Panc1 (cell line): ENCODE data around the gene CYP24A1. TPM values are rescaled to one million over a fixed set of nuclear protein-coding genes. Genes with fewer than 3 reads are reported as not detected.

Experiments used
- ATAC-seq: fragments of 200-7000 bp; cut with Tn5 transposase; 2 replicates; pipeline ENCODE4 v1.9.1; 2020; ENCODE audit warnings: mild to moderate bottlenecking, moderate library complexity
- BruUV-seq: library from RNA; stranded (reverse); fragments of 400-500 nt; replicated peaks from 2 replicates; lab custom pipeline; 2021; lab: Mats Ljungman, UMichigan
- CTCF ChIA-PET: fragments of 300-600 bp; sonication (Branson Sonifier 250); formaldehyde crosslinking; loops from one replicate; lab custom pipeline; 2022; ENCODE audit warnings: antibody characterized with exemption; lab: Charles Lee
- POLR2A ChIA-PET: fragments of 300-600 bp; sonication (Branson Sonifier 250); formaldehyde crosslinking; loops from one replicate; lab custom pipeline; 2022; ENCODE audit warnings: antibody characterized with exemption; lab: Charles Lee
- DNase-seq: peaks from one replicate; pipeline ENCODE4 v3.0.0-alpha.2; 2010; ENCODE audit warnings: low read depth, low spot score
- H3K27ac ChIP-seq: 2 replicates; pipeline ENCODE4 v1.5.1; 2011; ENCODE audit warnings: mild to moderate bottlenecking, low read length, inconsistent platforms
- H3K27me3 ChIP-seq: fragments of 200-500 bp; sonication (Bioruptor generic); 2 replicates; pipeline ENCODE4 v1.6.0; 2014; ENCODE audit warnings: low read length, inconsistent platforms; ENCODE audit not compliant: control insufficient read depth, insufficient read depth
- H3K36me3 ChIP-seq: fragments of 200-500 bp; sonication (Bioruptor generic); 2 replicates; pipeline ENCODE4 v1.5.1; 2014; ENCODE audit warnings: inconsistent platforms, mild to moderate bottlenecking, low read length, moderate library complexity; ENCODE audit not compliant: control insufficient read depth, insufficient read depth
- H3K4me1 ChIP-seq: 2 replicates; pipeline ENCODE4 v1.5.1; 2011; ENCODE audit warnings: inconsistent platforms, mild to moderate bottlenecking, low read length, moderate library complexity; ENCODE audit not compliant: control insufficient read depth, insufficient read depth
- H3K4me3 ChIP-seq, 2 experiments: 2 replicates each; pipeline ENCODE4 v1.5.1; 2011 to 2012; ENCODE audit warnings: low read depth in 2 of 2, low read length in 2 of 2, mild to moderate bottlenecking in 2 of 2, inconsistent platforms in 1 of 2, moderate library complexity in 1 of 2
- H3K9me3 ChIP-seq: fragments of 200-500 bp; sonication (Bioruptor generic); 2 replicates; pipeline ENCODE4 v1.5.1; 2014; ENCODE audit warnings: low read depth, mild to moderate bottlenecking, inconsistent platforms, low read length, moderate library complexity; ENCODE audit not compliant: control insufficient read depth, insufficient read depth
- CTCF ChIP-seq: fragments of 450-650 bp; IDR thresholded peaks from 2 replicates; pipeline ENCODE4 v1.5.1; 2017; ENCODE audit warnings: mild to moderate bottlenecking
- POLR2AphosphoS5 ChIP-seq: IDR thresholded peaks from 2 replicates; pipeline ENCODE4 v1.6.1; 2012; ENCODE audit warnings: mild to moderate bottlenecking, low read depth, low read length, moderate library complexity
- REST ChIP-seq, 2 experiments: IDR thresholded peaks; 2 replicates each; pipeline ENCODE4 v1.6.1; 2011 to 2012; ENCODE audit warnings: low read depth in 2 of 2, control low read depth in 1 of 2, low read length in 1 of 2, mild to moderate bottlenecking in 1 of 2, moderate library complexity in 1 of 2; ENCODE audit not compliant: insufficient read depth in 1 of 2
- SIN3A ChIP-seq: IDR thresholded peaks from 2 replicates; pipeline ENCODE4 v1.6.1; 2012; ENCODE audit warnings: low read depth, mild to moderate bottlenecking, low read length, moderate library complexity, borderline replicate concordance; ENCODE audit not compliant: insufficient read depth
- TCF7L2 ChIP-seq: IDR thresholded peaks from 2 replicates; pipeline ENCODE4 v1.6.1; 2011; ENCODE audit warnings: mild to moderate bottlenecking, low read depth, low read length, inconsistent platforms
- in situ Hi-C: cut with HindIII; loops from 2 replicates; pipeline ENCODE4 v1.10.0; 2016; ENCODE audit warnings: low sequenced_read_pairs, low pct_unique_long_range_greater_than_20kb
- intact Hi-C: fragments of 100-400 bp; cut with micrococcal nuclease; formaldehyde crosslinking; loops from one replicate; pipeline ENCODE4 v1.10.0; 2022; ENCODE audit not compliant: unreplicated experiment
- total RNA-seq: library from RNA; stranded (reverse); gene quantifications from one replicate; pipeline ENCODE4 v1.2.1, GENCODE V29; 2021; ENCODE audit not compliant: unreplicated experiment

Gene CYP24A1
- total RNA-seq, 1 experiment from 2014 or later, result 3.0 TPM

- Histone ChIP-seq H3K4me1 (peaks cover 15% of the 10 kb centered on the region), H3K36me3 (no peaks in the 10 kb centered on the region), H3K27ac (no peak overlapping the region), H3K4me3 (no peak overlapping the region), H3K27me3 (peaks cover 18% of the 10 kb centered on the region), H3K9me3 (no peaks in the 10 kb centered on the region)
- BruUV-seq, result no TSS peak
- TF ChIP-seq POLR2AphosphoS5 (no peak), CTCF (no peak), REST (IDR thresholded peaks at IDR 0.05; ENCODE audit: insufficient read depth in 1 of 2, low read depth in 2 of 2, low read length in 1 of 2) (no peak), TCF7L2 (no peak), SIN3A (no peak)
- ChIA-PET CTCF (interaction anchor here (0.9 kb wide), 1 partner anchor 13 kb away, joined by 4 read pairs; no protein-coding TSS in a partner anchor), POLR2A (no interaction called here)
- no peak for ATAC-seq
- in situ Hi-C loops, result no loop called here
- DNase-seq, result no peak
- intact Hi-C loops, result no loop called here
These were observed 3.7 kb downstream of the CYP24A1 start for GRCh38 chr20:54170026-54170471.

GRCh38 chr20:54168961-54169862 is 4.6 kb downstream of the CYP24A1 start:
- POLR2A ChIA-PET, result no interaction called here
- ATAC-seq (no peak), DNase-seq (no peak)
- intact Hi-C loops, result no loop called here
- in situ Hi-C loops, result no loop called here
- Histone ChIP-seq H3K4me3 (no peak overlapping the region), H3K27me3 (peaks cover 18% of the 10 kb centered on the region), H3K36me3 (no peaks in the 10 kb centered on the region), H3K4me1 (peaks cover 12% of the 10 kb centered on the region), H3K9me3 (no peaks in the 10 kb centered on the region), H3K27ac (no peak overlapping the region)
- TF ChIP-seq CTCF (no peak), TCF7L2 (no peak), POLR2AphosphoS5 (no peak), SIN3A (no peak), REST (IDR thresholded peaks at IDR 0.05; ENCODE audit: insufficient read depth in 1 of 2, low read depth in 2 of 2, low read length in 1 of 2) (no peak)
- CTCF ChIA-PET, result interaction anchor here (0.9 kb wide), 1 partner anchor 12 kb away, joined by 4 read pairs; no protein-coding TSS in a partner anchor
- BruUV-seq, result no TSS peak
